ENCODE measurements around the gene LIMCH1. TPM values are rescaled to one million over a fixed set of nuclear protein-coding genes. Genes with fewer than 3 reads are reported as not detected.

Gene LIMCH1
- total RNA-seq, 1 experiment from 2014 or later, result 19.7 TPM

DNA sequence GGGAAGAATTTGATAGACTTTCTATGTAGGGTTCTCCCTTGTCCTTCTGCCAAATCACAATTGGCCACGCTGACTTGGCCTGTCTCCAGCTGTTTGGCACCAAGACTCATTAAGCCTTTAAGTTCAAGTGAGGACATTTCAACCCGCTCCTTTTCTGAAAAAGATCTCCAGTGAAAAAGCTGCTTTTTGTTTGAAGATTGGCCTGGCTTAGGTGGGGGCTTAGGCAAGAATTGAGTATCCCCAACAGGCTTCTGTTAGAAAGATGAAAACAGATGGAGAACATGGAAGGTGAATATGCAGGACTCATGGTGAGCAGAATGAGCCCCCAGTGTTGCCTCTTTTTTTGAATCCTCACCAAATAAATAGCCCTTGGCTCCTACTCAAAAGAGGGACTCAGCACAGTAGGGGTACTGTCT, 28.5 kb upstream of the LIMCH1 start:
- no peaks in the 10 kb centered on the region for H3K9me3 ChIP-seq (ENCODE audit: low read length)
- no peak overlapping the region for H3K27ac ChIP-seq (ENCODE audit: low read length)
- intact Hi-C loops (cut with micrococcal nuclease), result no loop called here
- BruUV-seq (replicated peaks), result no TSS peak
- no peak overlapping the region for H3K4me2 ChIP-seq (ENCODE audit: low read length)
- ATAC-seq (no peak), DNase-seq (no peak)
- ChIA-PET POLR2A (ENCODE audit: unreplicated experiment) (no interaction called here), CTCF (no interaction called here)
- no peaks in the 10 kb centered on the region for H3K79me2 ChIP-seq (ENCODE audit: low read length)
- no peak overlapping the region for H3K4me3 ChIP-seq (ENCODE audit: low read length)
- H3K36me3 ChIP-seq (ENCODE audit: low read depth, low read length), result no peaks in the 10 kb centered on the region
- H4K20me1 ChIP-seq (ENCODE audit: low read length), result no peaks in the 10 kb centered on the region
- H3K27me3 ChIP-seq (ENCODE audit: low read length), result no peaks in the 10 kb centered on the region
- H3K9ac ChIP-seq (ENCODE audit: low read length), result no peak overlapping the region
- no peaks in the 10 kb centered on the region for H3F3A ChIP-seq (ENCODE audit: low read length, unreplicated experiment)
- no peaks in the 10 kb centered on the region; the same call in 1 of the 2 replicates for H3K4me1 ChIP-seq (ENCODE audit: insufficient read depth, low read length)
- no peaks in the 10 kb centered on the region for H3K9me2 ChIP-seq (replicated peaks; ENCODE audit: low read length)
- TF ChIP-seq EZH2 (IDR thresholded peaks at IDR 0.05; ENCODE audit: low read length, unreplicated experiment) (no peak), EZH2phosphoT487 (IDR thresholded peaks at IDR 0.05; ENCODE audit: borderline replicate concordance, low read length) (no peak)
- TF ChIP-seq, protein P1, sequence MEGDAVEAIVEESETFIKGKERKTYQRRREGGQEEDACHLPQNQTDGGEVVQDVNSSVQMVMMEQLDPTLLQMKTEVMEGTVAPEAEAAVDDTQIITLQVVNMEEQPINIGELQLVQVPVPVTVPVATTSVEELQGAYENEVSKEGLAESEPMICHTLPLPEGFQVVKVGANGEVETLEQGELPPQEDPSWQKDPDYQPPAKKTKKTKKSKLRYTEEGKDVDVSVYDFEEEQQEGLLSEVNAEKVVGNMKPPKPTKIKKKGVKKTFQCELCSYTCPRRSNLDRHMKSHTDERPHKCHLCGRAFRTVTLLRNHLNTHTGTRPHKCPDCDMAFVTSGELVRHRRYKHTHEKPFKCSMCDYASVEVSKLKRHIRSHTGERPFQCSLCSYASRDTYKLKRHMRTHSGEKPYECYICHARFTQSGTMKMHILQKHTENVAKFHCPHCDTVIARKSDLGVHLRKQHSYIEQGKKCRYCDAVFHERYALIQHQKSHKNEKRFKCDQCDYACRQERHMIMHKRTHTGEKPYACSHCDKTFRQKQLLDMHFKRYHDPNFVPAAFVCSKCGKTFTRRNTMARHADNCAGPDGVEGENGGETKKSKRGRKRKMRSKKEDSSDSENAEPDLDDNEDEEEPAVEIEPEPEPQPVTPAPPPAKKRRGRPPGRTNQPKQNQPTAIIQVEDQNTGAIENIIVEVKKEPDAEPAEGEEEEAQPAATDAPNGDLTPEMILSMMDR (conservative IDR thresholded peaks at IDR 0.05; ENCODE audit: low read depth, low read length), result no peak
- H2AFZ ChIP-seq (ENCODE audit: low read length), result no peak overlapping the region

DNA sequence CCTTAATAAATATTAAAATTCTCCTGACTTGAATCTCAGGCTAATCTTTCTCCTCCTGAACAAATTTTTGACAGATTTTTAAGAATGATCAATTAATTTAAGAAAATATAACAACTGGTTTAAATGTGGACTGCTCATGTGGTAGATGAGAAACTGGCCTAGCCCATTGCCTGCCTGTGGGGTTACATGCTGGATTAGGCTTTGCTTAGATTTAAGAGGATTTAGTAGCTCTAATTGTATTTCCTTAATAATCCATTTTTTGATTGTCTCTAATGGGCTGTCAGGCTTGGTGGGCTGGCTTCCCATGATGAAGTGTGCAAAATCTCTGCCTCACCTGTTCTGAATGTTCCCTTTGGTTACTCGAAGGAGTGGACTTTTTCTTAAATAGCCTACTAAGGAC, 27.8 kb upstream of the LIMCH1 start:
- Histone ChIP-seq H3K9ac (ENCODE audit: low read length) (no peak overlapping the region), H3K4me3 (ENCODE audit: low read length) (no peak overlapping the region), H3K79me2 (ENCODE audit: low read length) (no peaks in the 10 kb centered on the region), H3F3A (ENCODE audit: low read length, unreplicated experiment) (no peaks in the 10 kb centered on the region), H3K9me3 (ENCODE audit: low read length) (no peaks in the 10 kb centered on the region), H3K4me2 (ENCODE audit: low read length) (no peak overlapping the region), H2AFZ (ENCODE audit: low read length) (no peak overlapping the region), H3K27me3 (ENCODE audit: low read length) (no peaks in the 10 kb centered on the region), H3K9me2 (replicated peaks; ENCODE audit: low read length) (no peaks in the 10 kb centered on the region), H3K4me1 (ENCODE audit: insufficient read depth, low read length) (no peaks in the 10 kb centered on the region; the same call in 1 of the 2 replicates), H3K27ac (ENCODE audit: low read length) (no peak overlapping the region), H3K36me3 (ENCODE audit: low read depth, low read length) (no peaks in the 10 kb centered on the region), H4K20me1 (ENCODE audit: low read length) (no peaks in the 10 kb centered on the region)
- no peak for TF ChIP-seq EZH2phosphoT487 (IDR thresholded peaks at IDR 0.05; ENCODE audit: borderline replicate concordance, low read length)
- TF ChIP-seq, protein P1 (conservative IDR thresholded peaks at IDR 0.05; ENCODE audit: low read depth, low read length), result no peak
- no peak for ATAC-seq
- no peak for DNase-seq
- intact Hi-C loops (cut with micrococcal nuclease), result no loop called here
- POLR2A ChIA-PET (ENCODE audit: unreplicated experiment), result no interaction called here
- CTCF ChIA-PET, result no interaction called here
- no TSS peak for BruUV-seq (replicated peaks)

GRCh38 chr4:41512136-41512535, 25.8 kb upstream of the LIMCH1 start:
- Histone ChIP-seq H3K4me1 (ENCODE audit: insufficient read depth, low read length) (no peaks in the 10 kb centered on the region; the same call in 1 of the 2 replicates), H3K9me3 (ENCODE audit: low read length) (no peaks in the 10 kb centered on the region), H3F3A (ENCODE audit: low read length, unreplicated experiment) (no peaks in the 10 kb centered on the region), H3K27me3 (ENCODE audit: low read length) (no peaks in the 10 kb centered on the region), H3K9me2 (replicated peaks; ENCODE audit: low read length) (no peaks in the 10 kb centered on the region), H3K4me2 (ENCODE audit: low read length) (no peak overlapping the region), H3K36me3 (ENCODE audit: low read depth, low read length) (no peaks in the 10 kb centered on the region), H3K4me3 (ENCODE audit: low read length) (no peak overlapping the region), H3K9ac (ENCODE audit: low read length) (no peak overlapping the region), H2AFZ (ENCODE audit: low read length) (no peak overlapping the region), H4K20me1 (ENCODE audit: low read length) (no peaks in the 10 kb centered on the region), H3K27ac (ENCODE audit: low read length) (no peak overlapping the region), H3K79me2 (ENCODE audit: low read length) (no peaks in the 10 kb centered on the region)
- ATAC-seq, result no peak
- no peak for DNase-seq
- ChIA-PET POLR2A (ENCODE audit: unreplicated experiment) (no interaction called here), CTCF (no interaction called here)
- intact Hi-C loops (cut with micrococcal nuclease), result no loop called here
- TF ChIP-seq EZH2phosphoT487 (IDR thresholded peaks at IDR 0.05; ENCODE audit: borderline replicate concordance, low read length) (no peak), EZH2 (IDR thresholded peaks at IDR 0.05; ENCODE audit: low read length, unreplicated experiment) (no peak)
- TF ChIP-seq, protein P1 (conservative IDR thresholded peaks at IDR 0.05; ENCODE audit: low read depth, low read length), result no peak
- BruUV-seq (replicated peaks), result no TSS peak

Data from PC-3 (cell line).